DND-41 (cell line): Measurements from ENCODE around the gene UHRF1.

Source experiments
- ATAC-seq: fragments of 200-7000 bp; cut with Tn5 transposase; 3 replicates; pipeline ENCODE4 v1.9.1; 2021; ENCODE audit warnings: low read depth; ENCODE audit not compliant: insufficient read depth
- DNase-seq: peaks from one replicate; pipeline ENCODE4 v3.0.0-alpha.2; 2020
- H2AFZ ChIP-seq: 2 replicates; pipeline ENCODE4 v1.6.0; 2012; ENCODE audit warnings: low read depth, low read length
- H3K27ac ChIP-seq: 2 replicates; pipeline ENCODE4 v1.5.1; 2012; ENCODE audit warnings: low read length, inconsistent platforms
- H3K27me3 ChIP-seq: fragments of 200-600 bp; sonication (generic); 2 replicates; pipeline ENCODE4 v1.6.0; 2012; ENCODE audit warnings: low read length, mild to moderate bottlenecking, inconsistent platforms; ENCODE audit not compliant: insufficient read depth, poor library complexity
- H3K36me3 ChIP-seq: 2 replicates; pipeline ENCODE4 v1.5.1; 2012; ENCODE audit warnings: low read length, inconsistent platforms; ENCODE audit not compliant: insufficient read depth
- H3K4me1 ChIP-seq: 2 replicates; pipeline ENCODE4 v1.5.1; 2012; ENCODE audit warnings: mild to moderate bottlenecking, low read length; ENCODE audit not compliant: insufficient read depth
- H3K4me2 ChIP-seq: 2 replicates; pipeline ENCODE4 v1.6.0; 2012; ENCODE audit warnings: mild to moderate bottlenecking, moderate library complexity, low read length, inconsistent platforms; ENCODE audit not compliant: insufficient read depth
- H3K4me3 ChIP-seq, 2 experiments: fragments of 200-600 bp in 1 of 2; shearing (Covaris generic) in 1 of 2; 2 replicates each; pipeline ENCODE4 v1.5.1; 2012 to 2016; ENCODE audit warnings: inconsistent platforms in 2 of 2, low read length in 2 of 2, mild to moderate bottlenecking in 2 of 2, low read depth in 1 of 2, moderate library complexity in 1 of 2
- H3K79me2 ChIP-seq: 2 replicates; pipeline ENCODE4 v1.6.0; 2012; ENCODE audit warnings: low read length, inconsistent platforms; ENCODE audit not compliant: insufficient read depth
- H3K9ac ChIP-seq: 2 replicates; pipeline ENCODE4 v1.6.0; 2012; ENCODE audit warnings: low read depth, mild to moderate bottlenecking, inconsistent platforms, low read length, moderate library complexity
- H3K9me3 ChIP-seq: 2 replicates; pipeline ENCODE4 v1.5.1; 2012; ENCODE audit warnings: low read length, moderate library complexity, mild to moderate bottlenecking, inconsistent platforms; ENCODE audit not compliant: insufficient read depth, severe bottlenecking
- H4K20me1 ChIP-seq: 2 replicates; pipeline ENCODE4 v1.6.0; 2012; ENCODE audit warnings: low read length; ENCODE audit not compliant: insufficient read depth
- CTCF ChIP-seq: IDR thresholded peaks from 2 replicates; pipeline ENCODE4 v1.5.1; 2012; ENCODE audit warnings: borderline replicate concordance, low read length, moderate library complexity, mild to moderate bottlenecking; ENCODE audit not compliant: poor library complexity, severe bottlenecking; ENCODE audit errors: extremely low read depth
- EZH2 ChIP-seq: IDR thresholded peaks from 3 replicates; pipeline ENCODE4 v1.6.1; 2012; ENCODE audit warnings: borderline replicate concordance, low read depth, mild to moderate bottlenecking, moderate library complexity, low read length, inconsistent platforms; ENCODE audit not compliant: severe bottlenecking

The UHRF1 gene

GRCh38 chr19:4911786-4912672 is 2.7 kb downstream of the UHRF1 start:
- no peaks in the 10 kb centered on the region for H3K9me3 ChIP-seq
- peaks cover 71% of the 10 kb centered on the region for H3K79me2 ChIP-seq
- H3K27ac ChIP-seq = peak overlapping the region; percentile 55; the same call in 1 of the 2 replicates
- H3K4me3 ChIP-seq = peak overlapping the region in 1 of 2 experiments; percentile 61; a peak in 2 of 4 replicates
- H3K9ac ChIP-seq = peak overlapping the region; percentile 92
- no peaks in the 10 kb centered on the region for H3K27me3 ChIP-seq
- peak; percentile 65 for DNase-seq
- no peak for ATAC-seq
- no peak overlapping the region for H2AFZ ChIP-seq
- H4K20me1 ChIP-seq = peaks cover 66% of the 10 kb centered on the region
- TF ChIP-seq EZH2 (no peak), CTCF (peak; percentile 63)
- H3K4me1 ChIP-seq = peaks cover 60% of the 10 kb centered on the region
- H3K4me2 ChIP-seq = peak overlapping the region; percentile 95
- H3K36me3 ChIP-seq = peaks cover 68% of the 10 kb centered on the region

DNA sequence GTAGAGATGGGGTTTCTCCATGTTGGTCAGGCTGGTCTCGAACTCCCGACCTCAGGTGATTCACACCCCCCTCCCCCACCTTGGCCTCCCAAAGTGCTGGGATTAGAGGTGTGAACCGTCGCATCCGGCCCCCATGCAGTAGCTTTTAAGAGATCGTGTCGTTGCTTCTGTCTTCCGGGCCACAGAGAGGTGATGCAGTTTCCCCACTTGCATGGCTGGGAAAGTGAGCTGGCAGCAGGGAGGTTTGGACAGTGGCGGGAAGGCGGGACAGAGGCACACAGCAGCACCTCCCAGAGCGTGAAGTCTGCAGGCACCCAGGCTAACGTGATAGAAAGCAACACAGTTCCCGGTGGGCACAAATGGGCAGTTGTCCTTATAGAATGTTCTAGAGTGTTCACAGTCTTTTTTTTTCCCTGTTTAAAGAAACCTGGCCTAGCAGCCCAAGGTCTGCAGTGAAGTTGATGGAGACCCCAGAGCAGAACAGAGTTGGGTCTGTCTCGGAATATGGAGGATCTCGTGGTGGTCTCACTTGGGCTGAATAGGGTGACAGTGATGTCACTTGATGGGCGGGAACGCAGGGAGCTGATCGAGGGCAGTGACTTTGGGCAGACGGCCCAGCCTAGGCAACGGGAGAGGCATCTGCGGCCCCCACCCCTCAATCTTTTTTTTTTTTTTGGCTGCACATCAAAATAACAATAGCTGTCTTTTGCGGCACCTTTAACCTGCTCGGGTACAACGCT is 4.9 kb downstream of the UHRF1 start:
- H3K36me3 ChIP-seq = peaks cover 85% of the 10 kb centered on the region
- DNase-seq (no peak), ATAC-seq (no peak)
- no peak for TF ChIP-seq EZH2
- TF ChIP-seq CTCF = no peak
- peaks cover 92% of the 10 kb centered on the region for H3K79me2 ChIP-seq
- no peaks in the 10 kb centered on the region for H3K27me3 ChIP-seq
- peak overlapping the region; percentile 41; the same call in 1 of the 2 replicates for H3K4me2 ChIP-seq
- peaks cover 83% of the 10 kb centered on the region for H4K20me1 ChIP-seq
- H3K4me3 ChIP-seq = no peak overlapping the region
- no peaks in the 10 kb centered on the region for H3K9me3 ChIP-seq
- H2AFZ ChIP-seq = no peak overlapping the region
- peaks cover 54% of the 10 kb centered on the region for H3K4me1 ChIP-seq
- 0 out of 2 replicates have a peak overlapping the region, but pooled peaks have one; percentile 14 for H3K9ac ChIP-seq
- no peak overlapping the region for H3K27ac ChIP-seq

GRCh38 chr19:4914736-4915501 is 5.6 kb downstream of the UHRF1 start:
- H3K4me1 ChIP-seq = peaks cover 52% of the 10 kb centered on the region
- H2AFZ ChIP-seq = no peak overlapping the region
- ATAC-seq (peak; percentile 37; the same call in 2 of the 3 replicates), DNase-seq (peak; percentile 57)
- H3K27me3 ChIP-seq = no peaks in the 10 kb centered on the region
- peak overlapping the region; percentile 18; the same call in 1 of the 2 replicates for H3K4me2 ChIP-seq
- no peaks in the 10 kb centered on the region for H3K9me3 ChIP-seq
- peaks cover 99% of the 10 kb centered on the region for H3K79me2 ChIP-seq
- H3K36me3 ChIP-seq = peaks cover 91% of the 10 kb centered on the region
- 0 out of 2 replicates have a peak overlapping the region, but pooled peaks have one; percentile 14 for H3K9ac ChIP-seq
- TF ChIP-seq EZH2 (no peak), CTCF (no peak)
- H4K20me1 ChIP-seq = peaks cover 88% of the 10 kb centered on the region
- no peak overlapping the region for H3K4me3 ChIP-seq
- H3K27ac ChIP-seq = no peak overlapping the region
